HL-60 (cell line): ENCODE results near the gene ANKRD33B.
"Not testable (repeated sequence)": the region's sequence is repeated elsewhere in the genome, so short reads cannot be mapped to it uniquely, and the experiment has no call there.

Experiments used
- GABPA ChIP-seq: IDR thresholded peaks from 2 replicates; pipeline ENCODE4 v1.6.1; 2012; ENCODE audit warnings: low read depth
- TF ChIP-seq, protein P1 (sequence below): IDR thresholded peaks from one replicate; pipeline ENCODE4 v1.5.1; 2011; ENCODE audit warnings: low read length, control low read depth, inconsistent platforms; ENCODE audit not compliant: insufficient read depth

DNA sequence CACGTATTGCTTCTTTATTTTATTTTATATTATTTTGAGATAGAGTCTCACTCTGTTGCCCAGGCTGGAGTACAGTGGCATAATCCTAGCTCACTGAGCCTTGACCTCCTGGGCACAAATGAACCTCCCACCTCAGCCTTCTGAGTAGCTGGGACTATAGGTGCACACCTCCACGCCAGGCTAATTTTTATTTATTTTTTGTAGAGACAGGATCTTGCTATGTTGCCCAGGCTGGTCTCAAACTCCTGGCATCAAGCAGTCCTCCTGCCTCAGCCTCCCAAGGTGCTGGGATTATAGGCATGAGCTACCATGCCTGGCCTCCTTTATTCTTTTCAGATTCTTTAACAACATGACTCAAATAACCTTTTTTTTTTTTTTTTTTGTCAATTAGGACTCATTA lies 6.7 kb downstream of the ANKRD33B start:
- not testable (repeated sequence) for TF ChIP-seq GABPA
- TF ChIP-seq, protein P1, sequence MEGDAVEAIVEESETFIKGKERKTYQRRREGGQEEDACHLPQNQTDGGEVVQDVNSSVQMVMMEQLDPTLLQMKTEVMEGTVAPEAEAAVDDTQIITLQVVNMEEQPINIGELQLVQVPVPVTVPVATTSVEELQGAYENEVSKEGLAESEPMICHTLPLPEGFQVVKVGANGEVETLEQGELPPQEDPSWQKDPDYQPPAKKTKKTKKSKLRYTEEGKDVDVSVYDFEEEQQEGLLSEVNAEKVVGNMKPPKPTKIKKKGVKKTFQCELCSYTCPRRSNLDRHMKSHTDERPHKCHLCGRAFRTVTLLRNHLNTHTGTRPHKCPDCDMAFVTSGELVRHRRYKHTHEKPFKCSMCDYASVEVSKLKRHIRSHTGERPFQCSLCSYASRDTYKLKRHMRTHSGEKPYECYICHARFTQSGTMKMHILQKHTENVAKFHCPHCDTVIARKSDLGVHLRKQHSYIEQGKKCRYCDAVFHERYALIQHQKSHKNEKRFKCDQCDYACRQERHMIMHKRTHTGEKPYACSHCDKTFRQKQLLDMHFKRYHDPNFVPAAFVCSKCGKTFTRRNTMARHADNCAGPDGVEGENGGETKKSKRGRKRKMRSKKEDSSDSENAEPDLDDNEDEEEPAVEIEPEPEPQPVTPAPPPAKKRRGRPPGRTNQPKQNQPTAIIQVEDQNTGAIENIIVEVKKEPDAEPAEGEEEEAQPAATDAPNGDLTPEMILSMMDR, result not testable (repeated sequence)
